PC-3 (cell line): ENCODE data around the gene CAMTA1. TPM values are rescaled to one million over a fixed set of nuclear protein-coding genes. Genes with fewer than 3 reads are reported as not detected.

Experiments
- ATAC-seq: fragments of 200-7000 bp; cut with Tn5 transposase; 2 replicates; pipeline ENCODE4 v1.9.1; 2020; ENCODE audit warnings: mild to moderate bottlenecking, moderate library complexity
- BruUV-seq: library from RNA; stranded (reverse); fragments of 400-500 nt; replicated peaks from 2 replicates; lab custom pipeline; 2021; lab: Mats Ljungman, UMichigan
- CTCF ChIA-PET: fragments of 300-600 bp; sonication (Branson Sonifier 250); formaldehyde crosslinking; loops from one replicate; lab custom pipeline; 2022; ENCODE audit warnings: antibody characterized with exemption; lab: Charles Lee
- POLR2A ChIA-PET: fragments of 300-600 bp; sonication (Branson Sonifier 250); formaldehyde crosslinking; loops from one replicate; lab custom pipeline; 2022; ENCODE audit warnings: antibody characterized with exemption; ENCODE audit not compliant: unreplicated experiment; lab: Charles Lee
- DNase-seq: peaks from one replicate; pipeline ENCODE4 v3.0.0-alpha.2; 2015
- H2AFZ ChIP-seq: fragments of 300-600 bp; sonication (generic); 2 replicates; pipeline ENCODE4 v1.6.0; 2016; ENCODE audit warnings: antibody characterized with exemption, low read length
- H3F3A ChIP-seq: fragments of 300-600 bp; sonication (generic); one replicate; pipeline ENCODE4 v1.6.0; 2017; ENCODE audit warnings: antibody characterized with exemption, low read length, control low read depth, mild to moderate bottlenecking; ENCODE audit not compliant: unreplicated experiment
- H3K27ac ChIP-seq: fragments of 300-600 bp; sonication (generic); 2 replicates; pipeline ENCODE4 v1.5.1; 2016; ENCODE audit warnings: mild to moderate bottlenecking, low read length
- H3K27me3 ChIP-seq: fragments of 300-600 bp; sonication (generic); 2 replicates; pipeline ENCODE4 v1.6.1; 2016; ENCODE audit warnings: low read length, mixed read lengths
- H3K36me3 ChIP-seq: fragments of 300-600 bp; sonication (generic); 2 replicates; pipeline ENCODE4 v1.6.1; 2016; ENCODE audit warnings: low read depth, mixed run types, low read length, mixed read lengths
- H3K4me1 ChIP-seq: fragments of 300-600 bp; sonication (generic); 2 replicates; pipeline ENCODE4 v1.5.1; 2016; ENCODE audit warnings: low read length; ENCODE audit not compliant: insufficient read depth
- H3K4me2 ChIP-seq: fragments of 300-600 bp; sonication (generic); 2 replicates; pipeline ENCODE4 v1.6.0; 2016; ENCODE audit warnings: low read length
- H3K4me3 ChIP-seq: fragments of 300-600 bp; sonication (generic); 2 replicates; pipeline ENCODE4 v1.5.1; 2016; ENCODE audit warnings: mild to moderate bottlenecking, low read length, mixed read lengths
- H3K79me2 ChIP-seq: fragments of 300-600 bp; sonication (generic); 2 replicates; pipeline ENCODE4 v1.6.1; 2017; ENCODE audit warnings: low read length, mixed read lengths
- H3K9ac ChIP-seq: fragments of 300-600 bp; sonication (generic); 2 replicates; pipeline ENCODE4 v1.6.0; 2016; ENCODE audit warnings: mild to moderate bottlenecking, low read length
- H3K9me2 ChIP-seq: fragments of 300-600 bp; sonication (generic); replicated peaks from 2 replicates; pipeline ENCODE4 v1.6.1; 2016; ENCODE audit warnings: mixed run types, low read length, mixed read lengths
- H3K9me3 ChIP-seq: fragments of 300-600 bp; sonication (generic); 2 replicates; pipeline ENCODE4 v1.6.1; 2016; ENCODE audit warnings: low read length, mixed read lengths
- H4K20me1 ChIP-seq: fragments of 300-600 bp; sonication (generic); 2 replicates; pipeline ENCODE4 v1.6.1; 2016; ENCODE audit warnings: low read length, mixed read lengths
- EZH2 ChIP-seq: fragments of 300-600 bp; sonication (generic); IDR thresholded peaks from one replicate; pipeline ENCODE4 v1.6.1; 2017; ENCODE audit warnings: antibody characterized with exemption, mild to moderate bottlenecking, low read length; ENCODE audit not compliant: unreplicated experiment
- EZH2phosphoT487 ChIP-seq: fragments of 300-600 bp; sonication (generic); IDR thresholded peaks from 2 replicates; pipeline ENCODE4 v1.6.1; 2018; ENCODE audit warnings: mild to moderate bottlenecking, antibody characterized with exemption, low read length, borderline replicate concordance
- intact Hi-C: fragments of 100-400 bp; cut with micrococcal nuclease; formaldehyde crosslinking; loops from 2 replicates; pipeline ENCODE4 v1.9.0; 2023
- total RNA-seq: library from RNA; depleted of rRNA; stranded (reverse); fragments of >200 nt; gene quantifications from 2 replicates; pipeline ENCODE4 v1.2.3, GENCODE V29; 2014
- TF ChIP-seq, protein P1 (sequence below): fragments of 300-600 bp; sonication (generic); conservative IDR thresholded peaks from 2 replicates; pipeline ENCODE4 v1.5.1; 2017; ENCODE audit warnings: antibody characterized with exemption, low read depth, mild to moderate bottlenecking, low read length

CAMTA1 gene
- total RNA-seq, 1 experiment from 2014 or later: 40.8 TPM

DNA sequence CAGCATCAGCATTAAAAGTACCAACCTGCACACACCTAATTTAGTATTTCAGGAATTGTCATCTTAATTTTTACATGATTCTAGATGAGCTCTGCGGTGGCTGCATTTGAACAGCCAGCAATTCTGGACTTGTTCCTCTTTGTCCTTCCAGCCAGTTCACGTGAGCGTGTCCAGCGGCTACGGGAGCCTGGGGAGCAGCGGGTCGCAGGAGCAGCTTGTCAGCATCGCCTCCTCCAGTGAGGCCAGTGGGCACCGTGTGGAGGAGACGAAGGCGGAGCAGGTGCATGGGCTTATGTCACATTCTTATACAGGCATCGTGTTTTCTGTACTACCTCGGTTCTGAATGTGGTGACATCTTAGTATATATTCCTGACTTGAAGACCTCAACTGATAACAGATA is 1024.5 kb downstream of the CAMTA1 start:
- DNase-seq (no peak), ATAC-seq (no peak)
- H4K20me1 ChIP-seq: no peaks in the 10 kb centered on the region
- H3K36me3 ChIP-seq: peaks cover 20% of the 10 kb centered on the region
- no peak overlapping the region for H2AFZ ChIP-seq
- BruUV-seq: no TSS peak
- peak overlapping the region; percentile 10; the same call in 1 of the 2 replicates for H3K9ac ChIP-seq
- H3K79me2 ChIP-seq: no peaks in the 10 kb centered on the region
- POLR2A ChIA-PET: no interaction called here
- H3K4me3 ChIP-seq: no peak overlapping the region
- no peaks in the 10 kb centered on the region for H3K27me3 ChIP-seq
- H3K9me2 ChIP-seq: no peaks in the 10 kb centered on the region
- H3K27ac ChIP-seq: peak overlapping the region; percentile 68
- TF ChIP-seq, protein P1, sequence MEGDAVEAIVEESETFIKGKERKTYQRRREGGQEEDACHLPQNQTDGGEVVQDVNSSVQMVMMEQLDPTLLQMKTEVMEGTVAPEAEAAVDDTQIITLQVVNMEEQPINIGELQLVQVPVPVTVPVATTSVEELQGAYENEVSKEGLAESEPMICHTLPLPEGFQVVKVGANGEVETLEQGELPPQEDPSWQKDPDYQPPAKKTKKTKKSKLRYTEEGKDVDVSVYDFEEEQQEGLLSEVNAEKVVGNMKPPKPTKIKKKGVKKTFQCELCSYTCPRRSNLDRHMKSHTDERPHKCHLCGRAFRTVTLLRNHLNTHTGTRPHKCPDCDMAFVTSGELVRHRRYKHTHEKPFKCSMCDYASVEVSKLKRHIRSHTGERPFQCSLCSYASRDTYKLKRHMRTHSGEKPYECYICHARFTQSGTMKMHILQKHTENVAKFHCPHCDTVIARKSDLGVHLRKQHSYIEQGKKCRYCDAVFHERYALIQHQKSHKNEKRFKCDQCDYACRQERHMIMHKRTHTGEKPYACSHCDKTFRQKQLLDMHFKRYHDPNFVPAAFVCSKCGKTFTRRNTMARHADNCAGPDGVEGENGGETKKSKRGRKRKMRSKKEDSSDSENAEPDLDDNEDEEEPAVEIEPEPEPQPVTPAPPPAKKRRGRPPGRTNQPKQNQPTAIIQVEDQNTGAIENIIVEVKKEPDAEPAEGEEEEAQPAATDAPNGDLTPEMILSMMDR: no peak
- TF ChIP-seq EZH2phosphoT487 (no peak), EZH2 (no peak)
- H3F3A ChIP-seq: no peaks in the 10 kb centered on the region
- CTCF ChIA-PET: interaction anchor here (0.6 kb wide), 1 partner anchor 73 kb away, joined by 3 read pairs; no protein-coding TSS in a partner anchor
- H3K9me3 ChIP-seq: 0 out of 2 replicates have a peak, but pooled peaks cover 9% of the 10 kb centered on the region
- peaks cover 11% of the 10 kb centered on the region for H3K4me1 ChIP-seq
- no peak overlapping the region for H3K4me2 ChIP-seq
- intact Hi-C loops: no loop called here

GRCh38 chr1:7810395-7810794 is 1025.1 kb downstream of the CAMTA1 start:
- Histone ChIP-seq H3K79me2 (no peaks in the 10 kb centered on the region), H3K4me3 (no peak overlapping the region), H3K36me3 (peaks cover 18% of the 10 kb centered on the region), H2AFZ (no peak overlapping the region), H3F3A (no peaks in the 10 kb centered on the region), H3K4me1 (peaks cover 11% of the 10 kb centered on the region), H3K9ac (peak overlapping the region; percentile 10; the same call in 1 of the 2 replicates), H3K9me2 (no peaks in the 10 kb centered on the region), H3K27me3 (no peaks in the 10 kb centered on the region), H3K9me3 (0 out of 2 replicates have a peak, but pooled peaks cover 9% of the 10 kb centered on the region), H4K20me1 (no peaks in the 10 kb centered on the region), H3K27ac (peak overlapping the region; percentile 68), H3K4me2 (no peak overlapping the region)
- ATAC-seq (peak; percentile 100), DNase-seq (peak; percentile 93)
- BruUV-seq: no TSS peak
- intact Hi-C loops: no loop called here
- POLR2A ChIA-PET: interaction anchor here (0.6 kb wide), 1 partner anchor 154 kb away, joined by 3 read pairs; no protein-coding TSS in a partner anchor
- CTCF ChIA-PET: interaction anchor here (0.6 kb wide), 1 partner anchor 73 kb away, joined by 3 read pairs; no protein-coding TSS in a partner anchor
- TF ChIP-seq EZH2phosphoT487 (no peak), EZH2 (no peak)
- TF ChIP-seq, protein P1: no peak

- intact Hi-C loops: no loop called here
- H3K9ac ChIP-seq: no peak overlapping the region
- H2AFZ ChIP-seq: no peak overlapping the region
- no peak overlapping the region for H3K27ac ChIP-seq
- ATAC-seq: no peak
- no peak for DNase-seq
- ChIA-PET CTCF (no interaction called here), POLR2A (no interaction called here)
- peaks cover 11% of the 10 kb centered on the region for H3K4me1 ChIP-seq
- H3K4me2 ChIP-seq: no peak overlapping the region
- no peaks in the 10 kb centered on the region for H3K27me3 ChIP-seq
- H4K20me1 ChIP-seq: no peaks in the 10 kb centered on the region
- no peak overlapping the region for H3K4me3 ChIP-seq
- H3K9me2 ChIP-seq: no peaks in the 10 kb centered on the region
- 0 out of 2 replicates have a peak, but pooled peaks cover 9% of the 10 kb centered on the region for H3K9me3 ChIP-seq
- peaks cover 18% of the 10 kb centered on the region for H3K36me3 ChIP-seq
- H3K79me2 ChIP-seq: no peaks in the 10 kb centered on the region
- H3F3A ChIP-seq: no peaks in the 10 kb centered on the region
- TF ChIP-seq EZH2phosphoT487 (no peak), EZH2 (no peak)
- TF ChIP-seq, protein P1: no peak
- no TSS peak for BruUV-seq
These were observed 1026.2 kb downstream of the CAMTA1 start for GRCh38 chr1:7811476-7811875.
